Heart left ventricle (tissue), 13 donors: ENCODE results near the gene SLC29A3.

Experiments
- CTCF ChIP-seq, 12 donors: fragments of 200-600 bp; sonication (generic) in 4 of 12; IDR thresholded peaks; one replicate each; pipeline versions ENCODE4 v1.5.0 to v1.8.0; 2018 to 2022; ENCODE audit warnings: antibody characterized with exemption in 12 of 12, mild to moderate bottlenecking in 5 of 12
- POLR2A ChIP-seq, 2 donors: fragments of 450-650 bp; IDR thresholded peaks; one replicate each; pipeline ENCODE4 v1.6.1; 2017; ENCODE audit warnings: antibody characterized with exemption in 2 of 2, mild to moderate bottlenecking in 2 of 2, moderate library complexity in 2 of 2
- donor health status: ischemic (EF 13 %, LVEDD 7.1; RV severe dilation, severe dysfunction).
- donor health status: DM: no; HTN: yes; CAD: no.
- donor health status: DM: no; HTN: no; CAD: no.
- donor health status: ischemic (EF 25% LVEDD 6.9; RV normal size, moderate dysfunction).
- donor health status: ischemic (EF 25% LVEDD 5.7; RV mildly dilated, moderate dysfunction).
- donor health status: ischemic (EF 35%, LVEDD 5.7; RV mildly dilated, moderate dysfunction).
- donor health status: nonischemic (EF 11% LVEDD 7.7; RV severe dilation, severe dysfunction).
- donor health status: DM: yes; HTN: yes; CAD: no.
- donor health status: PGD.
- donor health status: ischemic (EF 29% LVEDD 5.4; RV normal size, mild dysfunction).
- donor health status: nonischemic (EF 23%, LVEDD 6.1; RV moderate dilation, normal function).

- TF ChIP-seq CTCF (IDR thresholded peaks at IDR 0.05) (no peak), POLR2A (IDR thresholded peaks at IDR 0.05) (no peak)
Measured at GRCh38 chr10:71288461-71288860, 30.6 kb upstream of the SLC29A3 start.
